Smooth muscle cell (in vitro differentiated cells): ENCODE data around the gene SLC29A2. TPM values are rescaled to one million over a fixed set of nuclear protein-coding genes. Genes with fewer than 3 reads are reported as not detected.

ENCODE experiments used
- DNase-seq: peaks from one replicate; lab custom pipeline; 2025; ENCODE audit not compliant: unreplicated experiment; lab: John Stamatoyannopoulos, UW
- H2AFZ ChIP-seq: fragments of 200-600 bp; sonication (generic); 2 replicates; pipeline ENCODE4 v1.6.0; 2016; ENCODE audit warnings: antibody characterized with exemption, low read depth, mild to moderate bottlenecking
- H3F3A ChIP-seq: fragments of 200-600 bp; sonication (generic); 2 replicates; pipeline ENCODE4 v1.6.0; 2017; ENCODE audit warnings: antibody characterized with exemption, low read depth
- H3K27ac ChIP-seq: fragments of 200-600 bp; sonication (generic); 2 replicates; pipeline ENCODE4 v1.5.1; 2016; ENCODE audit warnings: low read depth, mild to moderate bottlenecking
- H3K27me3 ChIP-seq: fragments of 200-600 bp; sonication (generic); 2 replicates; pipeline ENCODE4 v1.6.1; 2016; ENCODE audit warnings: low read depth, mild to moderate bottlenecking
- H3K36me3 ChIP-seq: fragments of 200-600 bp; sonication (generic); 2 replicates; pipeline ENCODE4 v1.5.1; 2016; ENCODE audit warnings: low read depth
- H3K4me1 ChIP-seq: fragments of 200-600 bp; sonication (generic); 2 replicates; pipeline ENCODE4 v1.5.1; 2016; ENCODE audit warnings: low read depth
- H3K4me2 ChIP-seq: fragments of 200-600 bp; sonication (generic); 2 replicates; pipeline ENCODE4 v1.6.0; 2016; ENCODE audit warnings: mild to moderate bottlenecking
- H3K4me3 ChIP-seq: fragments of 200-600 bp; sonication (generic); 2 replicates; pipeline ENCODE4 v1.5.1; 2016; ENCODE audit warnings: mild to moderate bottlenecking
- H3K79me2 ChIP-seq: fragments of 200-600 bp; sonication (generic); 2 replicates; pipeline ENCODE4 v1.6.0; 2016; ENCODE audit warnings: low read depth, mild to moderate bottlenecking
- H3K9ac ChIP-seq: fragments of 200-600 bp; sonication (generic); 2 replicates; pipeline ENCODE4 v1.6.0; 2016; ENCODE audit warnings: low read depth
- H3K9me3 ChIP-seq: fragments of 200-600 bp; sonication (generic); replicated peaks from 2 replicates; pipeline ENCODE4 v1.5.1; 2016; ENCODE audit warnings: low read depth
- H4K20me1 ChIP-seq: fragments of 200-600 bp; sonication (generic); 2 replicates; pipeline ENCODE4 v1.6.0; 2016; ENCODE audit warnings: low read depth
- CTCF ChIP-seq: fragments of 200-600 bp; sonication (generic); IDR thresholded peaks from 2 replicates; pipeline ENCODE4 v1.5.1; 2017; ENCODE audit warnings: borderline replicate concordance, mild to moderate bottlenecking, antibody characterized with exemption; ENCODE audit not compliant: insufficient read depth, poor library complexity, severe bottlenecking
- WGBS: methylation state at CpG from one replicate; pipeline ENCODE4 v1.1.7; 2016; ENCODE audit warnings: low lambda C conversion rate; 5-methylcytosine and 5-hydroxymethylcytosine counted together
- polyA plus RNA-seq: library from polyadenylated mRNA; unstranded; fragments of >200 nt; fragmentation: Nextera tagmentation; extraction: Ambion mirVana; gene quantifications from 2 replicates; pipeline ENCODE4 v1.2.1, GENCODE V29; 2016
- total RNA-seq: library from RNA; depleted of rRNA; stranded (reverse); fragments of >200 nt; gene quantifications from 2 replicates; pipeline ENCODE4 v1.2.3, GENCODE V29; 2014

Gene SLC29A2
- total and polyA plus RNA-seq, 2 experiments from 2014 or later: 3.5 to 8.8 TPM

GRCh38 chr11:66366844-66367477 lies 4.6 kb downstream of the SLC29A2 start:
- Histone ChIP-seq H3K4me3 (no peak overlapping the region), H3K4me1 (peaks cover 6% of the 10 kb centered on the region), H3K9me3 (no peaks in the 10 kb centered on the region), H3K36me3 (no peaks in the 10 kb centered on the region), H4K20me1 (peaks cover 12% of the 10 kb centered on the region), H3K27me3 (no peaks in the 10 kb centered on the region), H3K4me2 (no peak overlapping the region), H3K9ac (no peak overlapping the region), H3F3A (no peaks in the 10 kb centered on the region), H3K79me2 (no peaks in the 10 kb centered on the region), H3K27ac (no peak overlapping the region), H2AFZ (no peak overlapping the region)
- WGBS: 96% methylated on average over 8 of the region's 8 CpGs
- no peak for TF ChIP-seq CTCF
- no peak for DNase-seq

DNA sequence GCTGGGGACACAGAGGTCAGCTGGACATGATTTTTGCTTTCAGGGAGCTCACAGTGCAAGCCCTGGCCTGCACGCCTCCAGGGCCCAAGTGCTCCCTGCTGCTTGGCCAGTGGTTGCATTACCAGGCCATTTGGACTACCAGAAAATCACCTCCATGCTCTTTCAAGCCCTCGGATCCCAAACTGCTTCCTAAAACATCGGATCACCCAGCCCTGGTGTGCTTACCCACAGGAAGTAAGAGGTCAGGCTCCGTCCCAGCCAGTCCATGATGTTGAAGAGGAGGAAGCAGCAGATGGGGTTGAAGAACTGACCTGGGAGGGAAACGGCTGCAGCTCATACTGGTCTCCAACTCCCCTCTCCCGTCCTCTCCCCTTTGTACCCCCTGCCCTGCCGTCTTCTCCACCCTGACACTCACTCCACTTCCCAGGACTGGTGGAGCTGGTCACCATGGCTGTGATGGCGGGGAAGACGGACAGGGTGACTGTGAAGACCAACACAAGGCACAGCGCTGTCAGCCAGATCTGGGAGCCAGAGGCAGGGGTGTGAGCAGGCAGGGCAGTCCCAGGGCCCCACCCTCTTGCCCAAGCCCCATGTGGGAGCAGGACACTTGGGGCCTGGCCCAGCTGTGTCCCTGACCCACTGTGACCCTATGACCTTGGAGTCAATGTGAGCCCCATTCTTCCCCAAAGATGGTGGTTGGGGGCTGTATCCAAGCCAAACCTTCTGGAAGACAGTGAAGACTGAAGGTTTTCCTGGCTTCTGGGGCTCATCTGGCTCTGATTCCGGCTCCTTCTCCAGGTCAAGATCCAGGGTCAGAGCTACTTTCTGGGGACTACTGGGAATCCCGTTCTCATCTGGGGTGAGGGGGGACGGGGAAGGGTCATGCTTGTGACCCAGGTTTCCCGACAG lies 5.6 kb downstream of the SLC29A2 start:
- Histone ChIP-seq H3K4me2 (no peak overlapping the region), H3K9ac (no peak overlapping the region), H2AFZ (no peak overlapping the region), H4K20me1 (peaks cover 12% of the 10 kb centered on the region), H3K36me3 (no peaks in the 10 kb centered on the region), H3K27me3 (no peaks in the 10 kb centered on the region), H3K4me3 (no peak overlapping the region), H3K4me1 (peaks cover 6% of the 10 kb centered on the region), H3F3A (no peaks in the 10 kb centered on the region), H3K79me2 (no peaks in the 10 kb centered on the region), H3K27ac (no peak overlapping the region), H3K9me3 (no peaks in the 10 kb centered on the region)
- no peak for DNase-seq
- 91% methylated on average over 14 of the region's 14 CpGs for WGBS
- no peak for TF ChIP-seq CTCF

- Histone ChIP-seq H2AFZ (no peak overlapping the region), H4K20me1 (peaks cover 11% of the 10 kb centered on the region), H3K36me3 (no peaks in the 10 kb centered on the region), H3K79me2 (no peaks in the 10 kb centered on the region), H3K27me3 (no peaks in the 10 kb centered on the region), H3K9ac (no peak overlapping the region), H3K4me3 (no peak overlapping the region), H3F3A (no peaks in the 10 kb centered on the region), H3K4me1 (peaks cover 3% of the 10 kb centered on the region), H3K9me3 (no peaks in the 10 kb centered on the region), H3K4me2 (no peak overlapping the region), H3K27ac (no peak overlapping the region)
- DNase-seq: no peak
- TF ChIP-seq CTCF: no peak
- WGBS: 95% methylated on average over 6 of the region's 6 CpGs
Measured at GRCh38 chr11:66365166-66365565, 6.4 kb downstream of the SLC29A2 start.
